HepG2 (cell line): Measurements from ENCODE around the gene DHH. TPM values are rescaled to one million over a fixed set of nuclear protein-coding genes. Genes with fewer than 3 reads are reported as not detected.

Experiments
- CREB1 ChIP-seq, 2 experiments: fragments of 450-650 bp in 1 of 2; IDR thresholded peaks; 2 replicates each; pipeline ENCODE4 v1.6.1; 2016 to 2017; ENCODE audit warnings: control low read depth in 1 of 2, mild to moderate bottlenecking in 1 of 2, missing compliant biosample characterization in 1 of 2, missing genetic modification characterization in 1 of 2
- DNMT3B ChIP-seq: conservative IDR thresholded peaks from 2 replicates; pipeline ENCODE4 v1.6.1; 2016; ENCODE audit warnings: missing biosample characterization, control low read depth
- HNRNPUL1 ChIP-seq: fragments of 200-400 bp; formaldehyde crosslinking; IDR thresholded peaks from 2 replicates; pipeline ENCODE4 v1.6.1; 2017; ENCODE audit warnings: low read depth, mild to moderate bottlenecking, low read length, moderate library complexity
- IRF1 ChIP-seq: sonication (generic); formaldehyde crosslinking; IDR thresholded peaks from 2 replicates; pipeline ENCODE4 v1.4.0; 2020; ENCODE audit warnings: low read depth, mild to moderate bottlenecking, missing genetic modification reagents
- RNF219 ChIP-seq: sonication (generic); formaldehyde crosslinking; IDR thresholded peaks from 2 replicates; pipeline ENCODE4 v1.5.0; 2020; ENCODE audit warnings: mild to moderate bottlenecking, missing genetic modification reagents
- SATB2 ChIP-seq: sonication (generic); formaldehyde crosslinking; IDR thresholded peaks from 2 replicates; pipeline ENCODE4 v1.5.0; 2020; ENCODE audit warnings: missing genetic modification reagents
- TFAP4 ChIP-seq: sonication (generic); IDR thresholded peaks from 2 replicates; pipeline ENCODE4 v1.6.1; 2016; ENCODE audit warnings: low read depth, borderline replicate concordance
- TMF1 ChIP-seq: sonication (generic); formaldehyde crosslinking; IDR thresholded peaks from 2 replicates; pipeline ENCODE4 v1.8.1; 2022; ENCODE audit warnings: low read depth, missing genetic modification reagents
- XBP1 ChIP-seq: sonication (generic); formaldehyde crosslinking; IDR thresholded peaks from 2 replicates; pipeline ENCODE4 v1.5.0; 2020; ENCODE audit warnings: missing genetic modification reagents
- YEATS2 ChIP-seq: sonication (generic); formaldehyde crosslinking; IDR thresholded peaks from 2 replicates; pipeline ENCODE4 v1.4.0; 2020; ENCODE audit warnings: missing genetic modification reagents, borderline replicate concordance
- ZBTB43 ChIP-seq: sonication (generic); formaldehyde crosslinking; conservative IDR thresholded peaks from 2 replicates; pipeline ENCODE4 v1.4.0; 2020; ENCODE audit warnings: missing genetic modification reagents
- ZBTB49 ChIP-seq: sonication (generic); formaldehyde crosslinking; IDR thresholded peaks from 2 replicates; pipeline ENCODE4 v1.4.0; 2020; ENCODE audit warnings: missing genetic modification reagents, borderline replicate concordance
- ZNF143 ChIP-seq: sonication (generic); formaldehyde crosslinking; IDR thresholded peaks from 2 replicates; pipeline ENCODE4 v1.4.0; 2020; ENCODE audit warnings: missing genetic modification reagents
- ZNF354B ChIP-seq: sonication (generic); formaldehyde crosslinking; IDR thresholded peaks from 2 replicates; pipeline ENCODE4 v1.8.0; 2022; ENCODE audit warnings: mild to moderate bottlenecking, missing genetic modification reagents
- ZNF501 ChIP-seq: sonication (generic); formaldehyde crosslinking; IDR thresholded peaks from 2 replicates; pipeline ENCODE4 v1.5.1; 2020; ENCODE audit warnings: mild to moderate bottlenecking, moderate library complexity, missing genetic modification reagents
- ZNF503 ChIP-seq: sonication (generic); formaldehyde crosslinking; IDR thresholded peaks from 2 replicates; pipeline ENCODE4 v1.4.0; 2020; ENCODE audit warnings: missing genetic modification reagents
- ZNF672 ChIP-seq: sonication (generic); formaldehyde crosslinking; IDR thresholded peaks from 2 replicates; pipeline ENCODE4 v1.8.1; 2022; ENCODE audit warnings: missing genetic modification reagents
- ZNF75D ChIP-seq: sonication (generic); formaldehyde crosslinking; IDR thresholded peaks from 2 replicates; pipeline ENCODE4 v1.8.1; 2023; ENCODE audit warnings: missing genetic modification reagents, mild to moderate bottlenecking, borderline replicate concordance
- ZNF766 ChIP-seq: sonication (generic); formaldehyde crosslinking; IDR thresholded peaks from 2 replicates; pipeline ENCODE4 v1.5.0; 2020; ENCODE audit warnings: missing genetic modification reagents, borderline replicate concordance
- polyA plus RNA-seq, 8 experiments: library from polyadenylated mRNA; depleted of rRNA in 3 of 8; stranded (reverse) in 7 of 8; unstranded in 1 of 8; fragments of >200 nt; fragmentation: Illumina TruSeq in 4 of 8; extraction: Trizol in 4 of 8; gene quantifications; 2 replicates each; pipeline versions ENCODE4 v1.2.1 to v1.2.3, GENCODE V29; 2011 to 2016; ENCODE audit warnings: low read depth in 4 of 8, missing spikeins in 1 of 8, mixed read lengths in 1 of 8; ENCODE audit not compliant: insufficient read depth in 1 of 8
- total RNA-seq, 5 experiments: library from RNA; depleted of rRNA; stranded (reverse); fragments of >200 nt; fragmentation: Illumina TruSeq; extraction: Trizol; gene quantifications; 2 replicates each; pipeline ENCODE4 v1.2.3, GENCODE V29; 2016; ENCODE audit warnings: low read depth in 1 of 5

The DHH gene
- total and polyA plus RNA-seq, 2 of the 13 experiments (the other 11 are each of a cell fraction or from before 2014, with no cell fraction given) = not detected

GRCh38 chr12:49069507-49070346 is 24.9 kb downstream of the DHH start, which contains the start of gene RHEBL1 (continued):
- no peak for TF ChIP-seq RNF219 (CRISPR knock-in tag)
- no peak for TF ChIP-seq DNMT3B (CRISPR knock-in tag)
- TF ChIP-seq ZNF766 = 0 out of 2 replicates have a peak, but pooled peaks have one; percentile 63
- no peak; the same call in 1 of the 2 replicates for TF ChIP-seq CREB1 (IDR thresholded peaks at IDR 0.05)
- peak; percentile 53 for TF ChIP-seq CREB1 (CRISPR knock-in tag; IDR thresholded peaks at IDR 0.05)
- TF ChIP-seq ZNF501 (CRISPR knock-in tag) = peak; percentile 93
- TF ChIP-seq ZNF354B (CRISPR knock-in tag) = no peak
- TF ChIP-seq ZNF75D (CRISPR knock-in tag) = no peak
- peak; percentile 47; the same call in 1 of the 2 replicates for TF ChIP-seq ZNF503 (CRISPR knock-in tag)
- no peak for TF ChIP-seq ZBTB49 (CRISPR knock-in tag)
- no peak for TF ChIP-seq HNRNPUL1
- TF ChIP-seq ZNF672 (CRISPR knock-in tag) = no peak
- no peak for TF ChIP-seq YEATS2 (CRISPR knock-in tag)
- TF ChIP-seq ZNF143 (CRISPR knock-in tag) = peak; percentile 50; the same call in 1 of the 2 replicates
- TF ChIP-seq ZBTB43 (CRISPR knock-in tag) = 0 out of 2 replicates have a peak, but pooled peaks have one; percentile 45
- no peak for TF ChIP-seq SATB2
- TF ChIP-seq TFAP4 = peak; percentile 51; the same call in 1 of the 2 replicates
- no peak for TF ChIP-seq XBP1 (CRISPR knock-in tag)
- no peak for TF ChIP-seq TMF1
- TF ChIP-seq IRF1 (CRISPR knock-in tag) = no peak
